PFSK-1 (cell line): Measurements from ENCODE around the gene SRPK3.

ENCODE experiments used
- FOXP2 ChIP-seq: optimal IDR thresholded peaks from 2 replicates; pipeline ENCODE3; 2011; ENCODE audit warnings: borderline replicate concordance, control low read depth, inconsistent platforms; ENCODE audit not compliant: insufficient read depth; ENCODE audit errors: extremely low read length, extremely low read depth
- POLR2AphosphoS5 ChIP-seq: IDR thresholded peaks from 2 replicates; pipeline ENCODE4 v1.6.1; 2012; ENCODE audit warnings: low read depth, mild to moderate bottlenecking, control low read depth, low read length, moderate library complexity
- REST ChIP-seq, 2 experiments: IDR thresholded peaks; 2 replicates each; pipeline versions ENCODE4 v1.6.1 to v1.8.0; 2011 to 2012; ENCODE audit warnings: low read depth in 2 of 2, low read length in 2 of 2, control low read depth in 1 of 2, inconsistent platforms in 1 of 2, mild to moderate bottlenecking in 1 of 2, moderate library complexity in 1 of 2; ENCODE audit not compliant: insufficient read depth in 1 of 2
- SIN3A ChIP-seq: IDR thresholded peaks from 2 replicates; pipeline ENCODE4 v1.6.1; 2012; ENCODE audit warnings: mild to moderate bottlenecking, low read length, moderate library complexity, borderline replicate concordance; ENCODE audit not compliant: insufficient read depth
- TAF1 ChIP-seq: IDR thresholded peaks from 2 replicates; pipeline ENCODE4 v1.6.1; 2012; ENCODE audit warnings: low read length, control low read depth, borderline replicate concordance; ENCODE audit not compliant: insufficient read depth

GRCh38 chrX:153731845-153732215 lies 49.0 kb upstream of the SRPK3 start:
- TF ChIP-seq POLR2AphosphoS5: no peak
- TF ChIP-seq SIN3A: no peak
- no peak for TF ChIP-seq TAF1
- no peak for TF ChIP-seq FOXP2
- no peak for TF ChIP-seq REST (IDR thresholded peaks at IDR 0.05; ENCODE audit: insufficient read depth in 1 of 2, low read depth in 2 of 2, low read length in 2 of 2)
